Right lobe of liver (tissue), 6 donors: Measurements from ENCODE around the gene LRRC47. TPM values are rescaled to one million over a fixed set of nuclear protein-coding genes. Genes with fewer than 3 reads are reported as not detected.

Source experiments
- ATAC-seq, 4 donors: fragments of 200-7000 bp; cut with Tn5 transposase; one replicate each; pipeline ENCODE4 v1.9.1; 2020; ENCODE audit warnings: mild to moderate bottlenecking in 4 of 4, moderate library complexity in 4 of 4
- DNase-seq, 3 donors: peaks; one replicate each; pipeline ENCODE4 v3.0.0-alpha.2; 2020
- H3K27ac ChIP-seq, 3 donors: fragments of 200-600 bp; one replicate each; pipeline ENCODE4 v1.8.0; 2022
- H3K27me3 ChIP-seq, 2 donors: fragments of 200-600 bp; one replicate each; pipeline ENCODE4 v1.8.0; 2022
- H3K36me3 ChIP-seq, 4 donors: fragments of 200-600 bp; sonication (generic) in 1 of 4; one replicate each; pipeline versions ENCODE4 v1.5.1 to v1.8.0; 2017 to 2022; ENCODE audit warnings: control low read depth in 1 of 4
- H3K4me1 ChIP-seq, 4 donors: fragments of 200-600 bp; sonication (generic) in 1 of 4; one replicate each; pipeline versions ENCODE4 v1.5.1 to v1.8.0; 2017 to 2022; ENCODE audit warnings: control low read depth in 1 of 4
- H3K4me3 ChIP-seq, 3 donors: fragments of 200-600 bp; one replicate each; pipeline ENCODE4 v1.8.0; 2022
- H3K9me3 ChIP-seq, 4 donors: fragments of 200-600 bp; sonication (generic) in 1 of 4; one replicate each; pipeline versions ENCODE4 v1.5.1 to v1.8.0; 2017 to 2022; ENCODE audit warnings: control low read depth in 1 of 4
- POLR2A ChIP-seq: fragments of 450-650 bp; IDR thresholded peaks from one replicate; pipeline ENCODE4 v1.6.1; 2017; ENCODE audit warnings: antibody characterized with exemption, mild to moderate bottlenecking
- WGBS: methylation state at CpG from one replicate; pipeline ENCODE4 v1.1.6; 2018; ENCODE audit warnings: low coverage, low lambda C conversion rate; ENCODE audit not compliant: insufficient coverage; ENCODE audit errors: missing lambda C conversion rate; 5-methylcytosine and 5-hydroxymethylcytosine counted together
- intact Hi-C, 2 donors: fragments of 100-400 bp; cut with DNase I; formaldehyde crosslinking; loops; one replicate each; pipeline versions ENCODE4 v1.11.2 to v1.14.1; 2022
- long read RNA-seq: library from polyadenylated mRNA; unstranded; transcript quantifications from one replicate; pipeline ENCODE4 v2.0.0, GENCODE V29; 2019
- total RNA-seq, 6 experiments: library from RNA; depleted of rRNA in 2 of 6; stranded (reverse); fragments of >200 nt in 2 of 6; fragmentation: NEBNext Ultra II Directional in 3 of 6; extraction: Animal tissue kit (Norgen Biotek cat#: 25700) in 3 of 6; gene quantifications; one replicate each; pipeline versions ENCODE4 v1.1.0 to v1.2.4, GENCODE V29; 2016 to 2023
- TF ChIP-seq, protein P1 (sequence below), 4 donors: fragments of 200-600 bp in 3 of 4; fragments of 450-650 bp in 1 of 4; IDR thresholded peaks; one replicate each; pipeline versions ENCODE4 v1.5.1 to v1.8.0; 2016 to 2022; ENCODE audit warnings: antibody characterized with exemption in 4 of 4, mild to moderate bottlenecking in 2 of 4
- donor health status: DM: no; HTN: yes; CAD: no.
- donor health status: DM: no; HTN: no; CAD: no.
- donor health status: DM: no; HTN: no; CAD: no.
- donor health status: DM: no; HTN: yes; CAD: no.
- donor health status: DM: no; HTN: yes; CAD: no.

The LRRC47 gene
- 10 to 100 TPM; 22.7 to 32.2 (median 25.8) TPM for total RNA-seq
- long read RNA-seq, full-length matches to known transcripts = 1 of 5 reads
- long read RNA-seq, partial matches to known transcripts = 3 of 5 reads
- long read RNA-seq, other reads (novel, unspliced or antisense) = 1 of 5 reads

DNA sequence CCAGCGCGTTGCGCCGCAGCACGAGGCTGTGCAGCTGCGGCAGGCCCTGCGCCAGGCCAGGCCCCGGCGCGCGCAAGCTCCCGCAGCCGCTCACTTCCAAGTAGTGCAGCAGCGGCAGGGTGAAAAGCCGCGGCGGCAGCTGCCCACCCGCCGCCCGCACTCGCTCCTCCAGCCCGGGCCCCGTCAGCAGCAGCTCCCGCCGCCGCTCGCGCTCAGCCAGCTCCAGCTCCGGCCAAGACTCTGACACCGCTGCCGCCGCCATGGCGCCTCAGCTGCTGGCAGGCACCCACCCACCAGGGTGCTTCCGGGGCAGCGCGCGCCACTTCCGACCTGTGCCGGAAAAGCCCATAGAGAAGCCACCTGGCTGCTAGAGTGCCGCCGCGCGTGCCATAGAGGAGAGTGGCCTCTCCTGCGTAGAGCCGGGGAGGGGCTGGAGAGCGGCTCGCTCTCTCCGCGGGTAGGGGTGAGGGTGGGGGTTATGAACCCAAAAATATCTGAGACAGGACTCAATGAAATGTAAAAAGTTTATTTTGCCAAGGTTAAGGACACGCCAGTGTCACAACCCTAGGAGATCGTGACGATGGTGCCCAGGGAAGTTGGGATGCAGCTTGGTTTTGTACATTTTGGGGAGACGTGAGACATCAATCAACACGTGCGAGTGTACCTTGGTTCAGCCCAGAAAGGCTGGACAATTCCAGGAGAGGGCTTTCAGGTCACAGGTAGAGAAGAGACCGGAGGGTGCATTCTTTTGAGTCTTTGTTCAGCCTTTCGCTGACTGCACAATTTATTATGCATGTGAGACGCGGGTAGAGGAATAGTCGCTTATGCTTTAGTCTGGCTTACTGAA, at the start of gene LRRC47:
TSS of gene LRRC47 (minus strand) at position 284 of the 847 bp plus-strand sequence. CDS start at position 262, 22 bp downstream.
- Histone ChIP-seq H3K9me3 (no peaks in the 10 kb centered on the region), H3K4me3 (peak within 1 kb of the TSS; percentile 86 to 99 (median 94)), H3K36me3 (peaks cover 0 to 3% (median 0%) of the 10 kb centered on the region in 4 donors), H3K4me1 (peaks cover 0 to 25% (median 8%) of the 10 kb centered on the region in 4 donors), H3K27ac (peak within 1 kb of the TSS; percentile 22 to 63 (median 23)), H3K27me3 (no peaks in the 10 kb centered on the region)
- DNase-seq (peak; percentile 95 to 96 (median 96)), ATAC-seq (peak; percentile 100)
- intact Hi-C loops = no loop called here
- WGBS = 3% methylated on average over 35 of the region's 60 CpGs
- TF ChIP-seq POLR2A = peak; percentile 76
- TF ChIP-seq, protein P1, sequence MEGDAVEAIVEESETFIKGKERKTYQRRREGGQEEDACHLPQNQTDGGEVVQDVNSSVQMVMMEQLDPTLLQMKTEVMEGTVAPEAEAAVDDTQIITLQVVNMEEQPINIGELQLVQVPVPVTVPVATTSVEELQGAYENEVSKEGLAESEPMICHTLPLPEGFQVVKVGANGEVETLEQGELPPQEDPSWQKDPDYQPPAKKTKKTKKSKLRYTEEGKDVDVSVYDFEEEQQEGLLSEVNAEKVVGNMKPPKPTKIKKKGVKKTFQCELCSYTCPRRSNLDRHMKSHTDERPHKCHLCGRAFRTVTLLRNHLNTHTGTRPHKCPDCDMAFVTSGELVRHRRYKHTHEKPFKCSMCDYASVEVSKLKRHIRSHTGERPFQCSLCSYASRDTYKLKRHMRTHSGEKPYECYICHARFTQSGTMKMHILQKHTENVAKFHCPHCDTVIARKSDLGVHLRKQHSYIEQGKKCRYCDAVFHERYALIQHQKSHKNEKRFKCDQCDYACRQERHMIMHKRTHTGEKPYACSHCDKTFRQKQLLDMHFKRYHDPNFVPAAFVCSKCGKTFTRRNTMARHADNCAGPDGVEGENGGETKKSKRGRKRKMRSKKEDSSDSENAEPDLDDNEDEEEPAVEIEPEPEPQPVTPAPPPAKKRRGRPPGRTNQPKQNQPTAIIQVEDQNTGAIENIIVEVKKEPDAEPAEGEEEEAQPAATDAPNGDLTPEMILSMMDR (IDR thresholded peaks at IDR 0.05) = no peak

DNA sequence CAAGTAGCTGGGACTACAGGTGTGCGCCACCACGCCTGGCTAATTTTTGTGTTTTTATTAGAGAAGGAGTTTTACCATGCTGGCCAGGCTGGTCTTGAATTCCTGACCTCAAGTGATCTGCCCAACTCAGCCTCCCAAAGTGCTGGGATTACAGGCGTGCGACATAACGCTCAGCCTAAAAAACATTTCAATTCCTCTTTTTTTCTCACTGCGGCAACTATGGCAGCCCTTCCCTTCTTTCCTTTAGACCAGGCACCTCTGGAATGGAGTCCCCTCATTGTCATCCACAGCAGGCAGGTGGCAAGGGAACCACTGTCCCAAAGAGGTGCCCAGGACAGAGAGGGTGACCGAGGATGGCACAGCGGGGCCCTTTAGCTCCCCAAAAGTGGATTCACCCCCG, 46.6 kb upstream of the LRRC47 start:
- Histone ChIP-seq H3K9me3 (no peaks in the 10 kb centered on the region), H3K4me1 (no peaks in the 10 kb centered on the region), H3K27ac (no peak overlapping the region), H3K27me3 (no peaks in the 10 kb centered on the region), H3K36me3 (peaks cover 0 to 47% (median 9%) of the 10 kb centered on the region in 4 donors), H3K4me3 (no peak overlapping the region)
- peak in 1 of 4 donors; percentile 23 for ATAC-seq
- intact Hi-C loops = no loop called here
- TF ChIP-seq, protein P1 (IDR thresholded peaks at IDR 0.05) = no peak
- no peak for TF ChIP-seq POLR2A
- WGBS = 74% methylated on average over 7 of the region's 9 CpGs
- DNase-seq = no peak

DNA sequence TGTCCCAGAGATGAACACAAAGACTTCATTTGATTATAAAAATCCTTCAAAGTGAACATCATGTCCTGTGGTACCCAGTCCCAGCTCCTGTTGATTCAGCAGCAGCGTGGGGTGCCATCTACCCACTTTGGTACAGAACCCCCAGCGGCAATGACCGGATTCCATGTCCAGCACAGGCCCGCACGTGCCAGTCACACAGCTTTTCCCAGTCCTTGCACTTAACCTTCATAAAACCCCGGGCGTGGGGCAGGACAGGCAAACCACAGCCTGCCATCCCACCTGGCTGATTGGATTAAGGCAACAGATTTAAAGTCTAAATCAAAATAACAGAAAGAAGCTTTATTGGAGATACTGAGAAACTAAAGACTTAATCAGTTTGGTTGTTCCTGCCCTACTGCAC, 45.2 kb upstream of the LRRC47 start:
- Histone ChIP-seq H3K9me3 (no peaks in the 10 kb centered on the region), H3K4me1 (no peaks in the 10 kb centered on the region), H3K27ac (no peak overlapping the region), H3K27me3 (no peaks in the 10 kb centered on the region), H3K4me3 (no peak overlapping the region), H3K36me3 (peaks cover 0 to 42% (median 9%) of the 10 kb centered on the region in 4 donors)
- no peak for DNase-seq
- 100% methylated on average over 2 of the region's 7 CpGs for WGBS
- intact Hi-C loops = no loop called here
- no peak for ATAC-seq
- TF ChIP-seq, protein P1 (IDR thresholded peaks at IDR 0.05) = no peak
- no peak for TF ChIP-seq POLR2A

DNA sequence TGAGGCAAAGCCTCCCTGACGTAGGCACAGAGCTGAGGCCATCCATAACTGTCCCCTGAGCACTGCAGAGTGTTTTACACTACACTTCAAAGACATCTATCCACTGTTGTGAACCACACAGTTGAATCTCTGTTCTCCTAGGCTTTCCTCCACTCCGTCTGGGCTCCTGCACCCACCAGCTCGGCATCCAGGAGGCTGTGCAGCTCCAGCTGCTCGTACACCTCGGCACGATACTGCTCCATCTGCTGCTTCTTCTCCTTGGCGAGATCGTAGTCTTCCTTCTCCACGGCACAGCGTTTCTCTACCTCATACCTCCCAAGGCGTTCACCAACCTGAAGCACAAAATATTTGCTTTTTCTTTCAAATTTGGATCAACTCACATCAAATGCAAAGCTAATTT, 42.5 kb upstream of the LRRC47 start:
- no peak for DNase-seq

More for the DNA sequence above, 42.5 kb upstream of the LRRC47 start:
- Histone ChIP-seq H3K9me3 (no peaks in the 10 kb centered on the region), H3K4me3 (no peak overlapping the region), H3K27ac (no peak overlapping the region), H3K27me3 (no peaks in the 10 kb centered on the region), H3K4me1 (no peaks in the 10 kb centered on the region), H3K36me3 (peaks cover 0 to 41% (median 11%) of the 10 kb centered on the region in 4 donors)
- WGBS = 95% methylated on average over 11 of the region's 11 CpGs
- ATAC-seq = no peak
- TF ChIP-seq, protein P1 (IDR thresholded peaks at IDR 0.05) = no peak
- TF ChIP-seq POLR2A = no peak
- intact Hi-C loops = no loop called here
